Loucy (cell line): ENCODE results near the gene L2HGDH.

Source experiments
- H2AFZ ChIP-seq: fragments of 200-600 bp; sonication (generic); 2 replicates; pipeline ENCODE4 v1.6.0; 2016; ENCODE audit warnings: antibody characterized with exemption, mild to moderate bottlenecking, low read length, moderate library complexity
- H3F3A ChIP-seq: fragments of 200-600 bp; 2 replicates; pipeline ENCODE4 v1.6.0; 2016; ENCODE audit warnings: antibody characterized with exemption, low read depth, mild to moderate bottlenecking
- H3K27me3 ChIP-seq: fragments of 200-600 bp; sonication (generic); 2 replicates; pipeline ENCODE4 v1.6.1; 2014; ENCODE audit warnings: low read length, mild to moderate bottlenecking; ENCODE audit not compliant: insufficient read depth, poor library complexity, severe bottlenecking
- H3K36me3 ChIP-seq: fragments of 200-600 bp; sonication (generic); 2 replicates; pipeline ENCODE4 v1.6.1; 2016; ENCODE audit warnings: low read length; ENCODE audit not compliant: insufficient read depth
- H3K4me1 ChIP-seq: fragments of 200-600 bp; sonication (generic); 2 replicates; pipeline ENCODE4 v1.5.1; 2014; ENCODE audit warnings: low read length, mild to moderate bottlenecking; ENCODE audit not compliant: insufficient read depth, poor library complexity, severe bottlenecking
- H3K4me2 ChIP-seq: fragments of 200-600 bp; sonication (generic); 2 replicates; pipeline ENCODE4 v1.6.0; 2014; ENCODE audit warnings: antibody characterized with exemption, low read length, low read depth, mild to moderate bottlenecking; ENCODE audit not compliant: poor library complexity, severe bottlenecking
- H3K4me3 ChIP-seq: fragments of 200-600 bp; sonication (generic); 2 replicates; pipeline ENCODE4 v1.5.1; 2014; ENCODE audit warnings: low read length, mild to moderate bottlenecking, mixed read lengths; ENCODE audit not compliant: poor library complexity, severe bottlenecking
- H3K79me2 ChIP-seq: fragments of 200-600 bp; sonication (generic); 2 replicates; pipeline ENCODE4 v1.6.1; 2014; ENCODE audit warnings: low read length; ENCODE audit not compliant: insufficient read depth
- H3K9ac ChIP-seq: fragments of 200-600 bp; sonication (generic); 2 replicates; pipeline ENCODE4 v1.6.0; 2014; ENCODE audit warnings: mild to moderate bottlenecking, low read depth, low read length, moderate library complexity; ENCODE audit not compliant: poor library complexity, severe bottlenecking
- H3K9me2 ChIP-seq: fragments of 200-600 bp; sonication (generic); replicated peaks from 2 replicates; pipeline ENCODE4 v1.6.1; 2016; ENCODE audit warnings: low read depth, low read length, mixed read lengths
- H3K9me3 ChIP-seq: fragments of 200-600 bp; sonication (generic); 2 replicates; pipeline ENCODE4 v1.6.1; 2014; ENCODE audit warnings: mild to moderate bottlenecking, antibody characterized with exemption, low read length, low read depth; ENCODE audit not compliant: insufficient read depth
- H4K20me1 ChIP-seq: fragments of 200-600 bp; sonication (generic); 2 replicates; pipeline ENCODE4 v1.6.0; 2014; ENCODE audit warnings: antibody characterized with exemption, low read length, mild to moderate bottlenecking; ENCODE audit not compliant: insufficient read depth, poor library complexity, severe bottlenecking
- CTCF ChIP-seq: fragments of 200-600 bp; sonication (generic); conservative IDR thresholded peaks from 2 replicates; pipeline ENCODE4 v1.5.1; 2014; ENCODE audit warnings: mild to moderate bottlenecking, antibody characterized with exemption, low read length
- EZH2phosphoT487 ChIP-seq: fragments of 200-600 bp; IDR thresholded peaks from 2 replicates; pipeline ENCODE4 v1.6.1; 2018; ENCODE audit warnings: antibody characterized with exemption, mild to moderate bottlenecking, moderate library complexity, borderline replicate concordance

L2HGDH gene

GRCh38 chr14:50340963-50341362, 28.9 kb upstream of the L2HGDH start:
- Histone ChIP-seq H3K4me2 (no peak overlapping the region), H3K4me3 (no peak overlapping the region), H4K20me1 (no peaks in the 10 kb centered on the region), H3K9me3 (no peaks in the 10 kb centered on the region), H3K4me1 (peaks cover 23% of the 10 kb centered on the region), H2AFZ (no peak overlapping the region), H3K9me2 (no peaks in the 10 kb centered on the region), H3K27me3 (no peaks in the 10 kb centered on the region), H3K79me2 (no peaks in the 10 kb centered on the region), H3K9ac (no peak overlapping the region), H3K36me3 (no peaks in the 10 kb centered on the region), H3F3A (no peaks in the 10 kb centered on the region)
- peak; percentile 65 for TF ChIP-seq CTCF
- no peak for TF ChIP-seq EZH2phosphoT487

- Histone ChIP-seq H3K9ac (no peak overlapping the region), H3K4me2 (no peak overlapping the region), H3K9me3 (no peaks in the 10 kb centered on the region), H3K79me2 (no peaks in the 10 kb centered on the region), H3F3A (no peaks in the 10 kb centered on the region), H2AFZ (no peak overlapping the region), H4K20me1 (no peaks in the 10 kb centered on the region), H3K36me3 (no peaks in the 10 kb centered on the region), H3K4me3 (no peak overlapping the region), H3K9me2 (no peaks in the 10 kb centered on the region), H3K27me3 (no peaks in the 10 kb centered on the region), H3K4me1 (peaks cover 27% of the 10 kb centered on the region)
- TF ChIP-seq CTCF (no peak), EZH2phosphoT487 (no peak)
These were observed 28.0 kb upstream of the L2HGDH start for GRCh38 chr14:50340045-50340444.

GRCh38 chr14:50339178-50339804, 27.3 kb upstream of the L2HGDH start:
- Histone ChIP-seq H3K36me3 (no peaks in the 10 kb centered on the region), H3K4me3 (no peak overlapping the region)

More at GRCh38 chr14:50339178-50339804, 27.3 kb upstream of the L2HGDH start:
- H3K27me3 ChIP-seq: no peaks in the 10 kb centered on the region
- H3K79me2 ChIP-seq: no peaks in the 10 kb centered on the region
- H3K9ac ChIP-seq: no peak overlapping the region
- no peaks in the 10 kb centered on the region for H3K9me3 ChIP-seq
- no peak overlapping the region for H2AFZ ChIP-seq
- TF ChIP-seq EZH2phosphoT487 (no peak), CTCF (no peak)
- no peaks in the 10 kb centered on the region for H4K20me1 ChIP-seq
- H3K9me2 ChIP-seq: no peaks in the 10 kb centered on the region
- H3K4me2 ChIP-seq: no peak overlapping the region
- no peaks in the 10 kb centered on the region for H3F3A ChIP-seq
- H3K4me1 ChIP-seq: peaks cover 27% of the 10 kb centered on the region
